HK-2 (cell line): ENCODE results near the gene SLC2A9.
"Not testable (repeated sequence)": the region's sequence is repeated elsewhere in the genome, so short reads cannot be mapped to it uniquely, and the experiment has no call there.

Experiments
- DNase-seq: peaks from one replicate; pipeline ENCODE4 v3.0.0-alpha.2; 2018; ENCODE audit not compliant: unreplicated experiment

Gene SLC2A9

DNA sequence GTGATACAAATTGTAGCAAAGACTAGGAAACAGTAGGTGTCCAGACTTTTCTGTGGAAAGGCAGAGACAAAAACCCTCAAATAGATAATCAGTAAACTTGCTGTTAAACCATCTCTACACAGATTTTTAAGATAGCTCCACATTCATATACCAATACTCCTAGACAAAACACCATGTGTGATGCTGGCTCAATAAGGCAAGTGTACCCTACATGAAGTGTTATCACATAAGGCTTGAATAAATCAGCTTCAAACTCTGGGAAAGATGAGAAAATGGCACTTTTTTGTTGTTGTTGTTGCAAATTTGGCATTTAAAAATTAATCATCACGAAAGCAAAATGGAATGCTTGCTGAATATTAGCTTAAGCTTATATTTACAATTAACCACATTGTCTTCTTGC, 194.7 kb downstream of the SLC2A9 start:
- DNase-seq, result no peak

DNA sequence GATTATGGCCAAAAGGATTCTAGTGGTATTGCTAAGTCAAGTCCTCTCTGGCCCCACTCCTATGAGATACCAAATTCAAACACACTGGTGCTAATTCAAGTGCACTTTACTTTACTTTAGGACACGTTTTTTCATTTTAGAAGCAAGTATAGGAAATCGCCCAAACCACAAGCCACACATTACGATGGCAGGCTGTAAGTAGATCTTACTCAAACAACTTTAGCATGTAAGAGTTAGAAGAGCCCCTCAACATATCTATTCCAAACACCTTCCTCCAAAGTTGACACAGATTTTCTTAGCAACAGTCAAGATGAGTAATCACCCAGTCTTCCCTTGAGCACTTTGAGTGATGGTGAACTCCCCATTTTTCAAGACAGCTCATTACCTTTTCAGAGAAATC, 196.2 kb downstream of the SLC2A9 start:
- DNase-seq, result no peak

GRCh38 chr4:9820343-9820742, 201.0 kb downstream of the SLC2A9 start:
- DNase-seq, result no peak

DNA sequence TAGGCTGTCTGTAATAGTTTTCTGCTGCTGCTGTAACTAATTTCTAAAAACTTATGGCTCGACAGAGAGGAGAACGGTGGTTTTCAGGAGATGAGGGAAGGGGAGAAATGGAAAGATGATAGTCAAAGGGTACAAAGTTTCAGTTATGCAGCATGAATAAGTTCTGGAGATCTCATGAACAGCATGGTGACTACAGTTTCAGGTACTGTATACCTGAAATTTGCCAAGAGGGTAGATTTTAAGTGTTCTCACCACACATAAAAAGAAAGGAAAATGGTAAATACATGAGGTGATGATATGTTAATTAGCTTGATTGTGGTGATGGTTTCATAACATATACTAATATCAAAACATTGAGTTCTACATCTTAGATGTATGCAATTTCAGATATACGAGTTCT, 205.0 kb downstream of the SLC2A9 start:
- no peak for DNase-seq

GRCh38 chr4:9812501-9813340, 208.6 kb downstream of the SLC2A9 start:
- DNase-seq, result no peak

DNA sequence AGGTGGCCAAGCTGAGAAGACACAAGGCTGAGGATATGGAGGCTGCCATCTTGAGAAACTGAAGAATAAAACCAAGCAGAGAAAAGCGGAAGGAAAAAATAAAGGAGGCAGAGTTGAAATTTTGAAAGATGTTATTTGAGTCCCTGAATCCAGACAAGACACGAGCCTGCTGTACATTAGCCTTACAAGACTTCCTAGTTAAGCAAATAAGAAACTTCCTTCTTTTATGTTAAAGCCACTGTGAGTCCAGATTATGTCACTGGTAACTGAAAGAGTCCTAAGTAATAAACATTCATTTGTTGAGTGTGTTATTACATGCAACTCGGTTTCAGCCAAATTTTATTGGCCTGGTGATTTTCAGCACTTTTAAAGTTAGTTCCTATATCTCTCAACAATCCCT, 209.5 kb downstream of the SLC2A9 start:
- no peak for DNase-seq

DNA sequence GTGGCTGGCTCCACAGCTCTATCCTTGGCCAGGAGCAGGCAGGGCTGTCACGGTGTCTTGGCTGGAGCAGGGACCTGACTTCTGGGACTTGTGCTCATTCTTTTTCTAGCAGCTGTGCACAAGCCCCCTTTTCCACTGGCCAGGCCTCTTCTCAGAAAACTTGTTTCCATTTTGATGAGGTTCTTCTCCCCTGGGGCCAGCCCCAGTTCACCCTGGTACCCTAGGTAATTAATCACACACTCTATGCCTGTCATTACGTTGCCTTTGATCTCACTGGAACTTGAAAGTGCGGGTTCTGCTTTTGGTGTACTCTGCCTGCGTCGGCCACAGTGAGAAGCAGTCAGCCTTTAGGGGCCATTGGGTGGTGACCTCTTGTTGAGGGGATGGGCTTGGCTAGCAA, 213.2 kb downstream of the SLC2A9 start:
- DNase-seq, result no peak

- no peak for DNase-seq
Measured at GRCh38 chr4:9804918-9805317, 216.4 kb downstream of the SLC2A9 start.

DNA sequence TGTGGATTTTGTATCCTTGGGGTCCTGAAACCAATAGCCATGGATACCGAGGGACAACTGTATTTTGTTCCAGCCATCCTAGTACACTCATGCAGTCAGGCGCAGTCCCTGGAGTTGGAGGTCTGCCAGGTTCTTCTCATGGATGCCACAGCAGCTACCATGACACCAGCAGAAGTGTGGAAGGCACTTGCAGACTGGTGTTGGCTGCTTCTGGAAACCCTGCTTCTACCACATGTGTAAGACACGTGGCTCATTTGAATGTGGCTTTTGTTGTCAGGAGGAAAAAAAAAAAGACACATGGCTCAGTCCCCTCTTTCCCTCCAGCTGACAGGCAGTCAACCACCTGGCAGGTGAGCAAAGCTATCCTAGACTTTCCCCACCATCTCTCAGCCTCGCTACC, 220.4 kb downstream of the SLC2A9 start:
- DNase-seq, result no peak

DNA sequence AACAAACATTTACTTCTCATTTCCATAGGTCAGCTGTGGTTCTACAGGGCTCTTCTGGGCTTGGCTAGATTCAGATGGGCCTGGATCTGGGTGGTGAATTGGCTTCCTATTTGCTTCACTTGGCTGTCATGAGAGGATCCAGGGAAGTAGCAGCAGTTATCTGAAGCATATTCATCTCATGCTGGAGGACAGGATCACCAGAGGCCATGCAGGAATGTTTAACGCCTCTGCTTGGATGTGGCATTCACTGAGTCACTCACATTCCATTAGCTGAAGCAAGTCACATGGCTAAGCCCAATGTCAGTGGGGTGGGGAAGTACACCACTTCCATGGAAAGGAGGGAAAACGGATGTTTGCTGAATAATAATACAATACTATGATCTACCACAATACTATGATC, 224.7 kb downstream of the SLC2A9 start:
- peak; percentile 9 for DNase-seq

DNA sequence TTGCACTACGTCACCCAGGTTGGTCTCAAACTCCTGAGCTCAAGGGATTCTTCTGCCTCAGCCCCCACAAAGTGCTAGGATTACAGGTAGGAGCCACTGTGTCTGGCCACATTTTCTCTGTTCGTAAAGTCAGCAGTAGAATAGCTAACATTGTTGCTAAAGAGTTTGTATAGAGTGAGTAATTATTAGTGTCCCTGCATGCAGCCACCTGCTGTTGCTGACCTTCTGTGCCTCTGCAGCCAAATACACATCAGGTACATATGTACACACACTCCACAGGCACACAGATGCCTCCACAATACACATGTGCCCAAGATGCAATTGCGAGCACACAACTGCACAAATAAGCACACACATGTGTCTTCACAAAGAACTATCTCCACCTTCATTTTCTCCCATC, 228.9 kb downstream of the SLC2A9 start:
- DNase-seq, result no peak

DNA sequence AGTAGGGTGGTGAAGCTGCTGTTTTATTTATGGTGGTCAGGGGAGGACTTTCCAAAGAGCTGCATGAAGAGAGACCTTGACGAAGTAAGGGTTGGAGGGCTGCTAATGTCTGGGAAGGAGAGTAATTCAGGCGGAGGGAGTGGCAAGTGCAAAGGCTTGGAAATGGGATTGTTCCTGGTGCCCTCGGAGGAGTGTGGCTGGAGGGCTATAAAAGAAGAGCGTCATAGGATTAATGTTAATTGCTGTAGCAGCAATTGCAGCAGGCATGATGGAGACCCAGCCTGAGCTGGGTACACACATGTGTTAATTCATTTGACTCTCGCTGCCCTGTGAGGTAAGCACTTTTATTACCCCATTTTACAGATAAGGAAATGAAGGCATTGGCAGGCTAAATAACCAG, 235.4 kb downstream of the SLC2A9 start:
- DNase-seq, result not testable (repeated sequence)

DNA sequence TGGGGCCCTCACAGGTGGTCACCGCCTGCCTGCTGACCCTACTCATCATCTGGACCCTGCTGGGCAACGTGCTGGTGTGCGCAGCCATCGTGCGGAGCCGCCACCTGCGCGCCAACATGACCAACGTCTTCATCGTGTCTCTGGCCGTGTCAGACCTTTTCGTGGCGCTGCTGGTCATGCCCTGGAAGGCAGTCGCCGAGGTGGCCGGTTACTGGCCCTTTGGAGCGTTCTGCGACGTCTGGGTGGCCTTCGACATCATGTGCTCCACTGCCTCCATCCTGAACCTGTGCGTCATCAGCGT, 239.2 kb downstream of the SLC2A9 start:
- no peak for DNase-seq

DNA sequence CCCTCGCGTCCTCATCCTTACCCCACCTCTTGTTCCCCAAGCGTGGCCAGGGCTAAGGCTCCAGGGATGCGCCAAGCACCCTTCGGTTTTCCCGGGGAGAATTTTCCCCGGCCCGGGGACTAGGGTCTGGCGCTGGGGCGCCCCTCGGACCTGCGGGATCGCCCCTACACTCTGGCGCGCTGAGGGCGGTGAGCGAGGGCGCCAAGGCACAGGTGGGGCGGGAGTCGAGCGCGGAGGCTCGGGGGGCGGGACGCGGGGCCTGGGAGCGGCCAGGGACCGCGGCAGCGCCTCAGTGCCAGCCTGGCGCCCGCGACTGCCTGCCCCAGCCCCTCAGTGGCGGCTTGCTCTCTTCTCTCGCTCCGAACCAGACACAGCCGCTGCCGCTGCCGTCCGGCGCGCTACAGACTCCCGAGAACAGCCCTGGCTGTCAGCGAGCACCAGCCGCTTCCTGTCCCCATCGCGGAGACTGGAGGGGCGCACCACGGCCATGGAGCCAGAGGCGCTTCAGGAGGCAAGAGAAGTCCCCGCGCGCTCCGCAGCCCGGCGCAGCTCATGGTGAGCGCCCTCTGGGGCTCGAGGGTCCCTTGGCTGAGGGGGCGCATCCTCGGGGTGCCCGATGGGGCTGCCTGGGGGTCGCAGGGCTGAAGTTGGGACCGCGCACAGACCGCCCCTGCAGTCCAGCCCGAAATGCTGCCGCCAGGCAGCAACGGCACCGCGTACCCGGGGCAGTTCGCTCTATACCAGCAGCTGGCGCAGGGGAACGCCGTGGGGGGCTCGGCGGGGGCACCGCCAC, 239.8 kb downstream of the SLC2A9 start, which contains the start of gene DRD5:
TSS of gene DRD5 (plus strand) at position 292 of the 793 bp plus-strand sequence. CDS start at position 688, 396 bp downstream.
- DNase-seq, result no peak
